Measurements from ENCODE around the gene PRSS50.

GRCh38 chr3:46693892-46694226 is 23.8 kb downstream of the PRSS50 start:
- TF ChIP-seq CREM (CRISPR knock-in tag; IDR thresholded peaks at IDR 0.05), result no peak
- no peak for TF ChIP-seq CTCF (IDR thresholded peaks at IDR 0.05)
- TF ChIP-seq JUN (CRISPR knock-in tag; IDR thresholded peaks at IDR 0.05), result no peak
- TF ChIP-seq NFYB (CRISPR knock-in tag; conservative IDR thresholded peaks at IDR 0.05; ENCODE audit: low read depth), result no peak
- TF ChIP-seq, protein P1, sequence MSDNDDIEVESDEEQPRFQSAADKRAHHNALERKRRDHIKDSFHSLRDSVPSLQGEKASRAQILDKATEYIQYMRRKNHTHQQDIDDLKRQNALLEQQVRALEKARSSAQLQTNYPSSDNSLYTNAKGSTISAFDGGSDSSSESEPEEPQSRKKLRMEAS (CRISPR knock-in tag; IDR thresholded peaks at IDR 0.05), result no peak
- TF ChIP-seq PRDM15 (CRISPR knock-in tag; IDR thresholded peaks at IDR 0.05), result no peak
- TF ChIP-seq SP1 (CRISPR knock-in tag; conservative IDR thresholded peaks at IDR 0.05), result no peak
- TF ChIP-seq SMAD3 (CRISPR knock-in tag; IDR thresholded peaks at IDR 0.05; ENCODE audit: borderline replicate concordance), result no peak
- TF ChIP-seq, protein P2, sequence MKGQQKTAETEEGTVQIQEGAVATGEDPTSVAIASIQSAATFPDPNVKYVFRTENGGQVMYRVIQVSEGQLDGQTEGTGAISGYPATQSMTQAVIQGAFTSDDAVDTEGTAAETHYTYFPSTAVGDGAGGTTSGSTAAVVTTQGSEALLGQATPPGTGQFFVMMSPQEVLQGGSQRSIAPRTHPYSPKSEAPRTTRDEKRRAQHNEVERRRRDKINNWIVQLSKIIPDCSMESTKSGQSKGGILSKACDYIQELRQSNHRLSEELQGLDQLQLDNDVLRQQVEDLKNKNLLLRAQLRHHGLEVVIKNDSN (CRISPR knock-in tag; IDR thresholded peaks at IDR 0.05), result no peak
- no peak for TF ChIP-seq IRF2 (CRISPR knock-in tag; IDR thresholded peaks at IDR 0.05; ENCODE audit: borderline replicate concordance, low read depth)
- no peak for TF ChIP-seq CBFB (CRISPR knock-in tag; IDR thresholded peaks at IDR 0.05; ENCODE audit: low read depth)
- no peak for TF ChIP-seq ZNF232 (CRISPR knock-in tag; IDR thresholded peaks at IDR 0.05)
- no peak for TF ChIP-seq PREB (CRISPR knock-in tag; IDR thresholded peaks at IDR 0.05; ENCODE audit: borderline replicate concordance)
- TF ChIP-seq NFE2L1 (CRISPR knock-in tag; IDR thresholded peaks at IDR 0.05), result no peak
